ENCODE measurements around the gene AUTS2.

Gene AUTS2

DNA sequence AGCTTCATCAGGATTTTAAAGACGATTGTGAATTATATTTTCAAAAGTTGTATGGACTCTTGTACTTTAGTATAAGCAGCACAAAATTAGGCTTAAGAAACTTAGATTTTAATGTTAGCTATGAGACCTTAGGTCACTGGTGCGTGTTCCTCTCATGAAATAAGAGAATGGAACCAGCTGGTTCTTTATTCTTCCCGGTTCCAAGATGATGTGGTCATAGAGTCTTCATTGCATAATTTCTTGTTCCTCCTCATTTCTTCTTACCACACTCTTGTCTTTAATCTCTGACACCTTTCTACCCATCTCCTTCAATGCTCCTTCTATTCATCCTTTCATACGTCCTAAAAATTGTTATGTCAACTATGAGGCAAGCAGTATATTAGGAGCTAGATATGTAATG lies 437.2 kb downstream of the AUTS2 start:
- TF ChIP-seq, protein P1, sequence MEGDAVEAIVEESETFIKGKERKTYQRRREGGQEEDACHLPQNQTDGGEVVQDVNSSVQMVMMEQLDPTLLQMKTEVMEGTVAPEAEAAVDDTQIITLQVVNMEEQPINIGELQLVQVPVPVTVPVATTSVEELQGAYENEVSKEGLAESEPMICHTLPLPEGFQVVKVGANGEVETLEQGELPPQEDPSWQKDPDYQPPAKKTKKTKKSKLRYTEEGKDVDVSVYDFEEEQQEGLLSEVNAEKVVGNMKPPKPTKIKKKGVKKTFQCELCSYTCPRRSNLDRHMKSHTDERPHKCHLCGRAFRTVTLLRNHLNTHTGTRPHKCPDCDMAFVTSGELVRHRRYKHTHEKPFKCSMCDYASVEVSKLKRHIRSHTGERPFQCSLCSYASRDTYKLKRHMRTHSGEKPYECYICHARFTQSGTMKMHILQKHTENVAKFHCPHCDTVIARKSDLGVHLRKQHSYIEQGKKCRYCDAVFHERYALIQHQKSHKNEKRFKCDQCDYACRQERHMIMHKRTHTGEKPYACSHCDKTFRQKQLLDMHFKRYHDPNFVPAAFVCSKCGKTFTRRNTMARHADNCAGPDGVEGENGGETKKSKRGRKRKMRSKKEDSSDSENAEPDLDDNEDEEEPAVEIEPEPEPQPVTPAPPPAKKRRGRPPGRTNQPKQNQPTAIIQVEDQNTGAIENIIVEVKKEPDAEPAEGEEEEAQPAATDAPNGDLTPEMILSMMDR (IDR thresholded peaks at IDR 0.05; ENCODE audit: low read depth, low read length, missing control alignments) = no peak

DNA sequence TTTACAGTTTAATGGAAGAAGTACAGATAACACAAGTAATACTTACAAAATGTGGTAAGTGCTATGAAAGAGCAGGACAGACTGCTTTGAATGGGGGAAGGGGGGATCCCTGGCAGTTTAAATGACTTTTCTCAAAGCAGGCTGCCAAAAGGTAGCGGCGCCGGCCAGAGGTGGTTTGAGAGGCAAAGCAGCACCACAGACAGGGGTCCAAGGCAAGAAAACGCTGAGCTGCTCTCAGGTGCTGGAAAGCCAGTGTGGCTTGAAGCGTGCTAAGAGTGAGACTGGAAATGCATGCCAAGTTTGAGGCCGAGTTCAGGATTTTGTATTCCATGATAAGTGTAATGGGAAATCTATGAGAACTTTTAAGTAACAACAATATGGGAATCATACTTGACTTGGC lies 437.7 kb downstream of the AUTS2 start:
- DNase-seq (ENCODE audit: low read depth) = no peak
- H3K4me3 ChIP-seq (ENCODE audit: low read depth, low read length) = no peak overlapping the region
- TF ChIP-seq, protein P1 (IDR thresholded peaks at IDR 0.05; ENCODE audit: low read depth, low read length, missing control alignments) = no peak

More for the DNA sequence above, 437.2 kb downstream of the AUTS2 start:
- H3K4me3 ChIP-seq (ENCODE audit: low read depth, low read length) = no peak overlapping the region
- DNase-seq (ENCODE audit: low read depth) = no peak

DNA sequence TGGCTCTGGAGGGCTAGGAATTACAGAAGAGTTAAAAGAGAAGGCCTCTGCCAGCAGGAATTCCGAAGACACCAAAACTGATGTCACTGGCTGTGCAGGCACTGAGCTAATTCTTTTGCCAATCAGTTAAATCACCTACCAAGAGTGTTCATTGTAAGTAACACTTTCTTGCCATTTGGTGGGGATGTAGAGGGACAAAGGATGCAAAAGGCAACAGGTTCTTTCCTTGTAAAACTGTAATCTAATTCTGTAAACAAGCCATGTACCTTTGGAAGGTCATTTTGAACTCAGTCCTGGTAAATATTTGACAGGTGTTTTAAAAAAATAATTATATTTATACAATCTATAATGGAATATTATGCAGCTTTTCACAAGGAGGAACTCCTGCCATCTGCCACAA lies 438.4 kb downstream of the AUTS2 start:
- H3K4me3 ChIP-seq (ENCODE audit: low read depth, low read length) = no peak overlapping the region
- TF ChIP-seq, protein P1 (IDR thresholded peaks at IDR 0.05; ENCODE audit: low read depth, low read length, missing control alignments) = no peak
- DNase-seq (ENCODE audit: low read depth) = no peak

DNA sequence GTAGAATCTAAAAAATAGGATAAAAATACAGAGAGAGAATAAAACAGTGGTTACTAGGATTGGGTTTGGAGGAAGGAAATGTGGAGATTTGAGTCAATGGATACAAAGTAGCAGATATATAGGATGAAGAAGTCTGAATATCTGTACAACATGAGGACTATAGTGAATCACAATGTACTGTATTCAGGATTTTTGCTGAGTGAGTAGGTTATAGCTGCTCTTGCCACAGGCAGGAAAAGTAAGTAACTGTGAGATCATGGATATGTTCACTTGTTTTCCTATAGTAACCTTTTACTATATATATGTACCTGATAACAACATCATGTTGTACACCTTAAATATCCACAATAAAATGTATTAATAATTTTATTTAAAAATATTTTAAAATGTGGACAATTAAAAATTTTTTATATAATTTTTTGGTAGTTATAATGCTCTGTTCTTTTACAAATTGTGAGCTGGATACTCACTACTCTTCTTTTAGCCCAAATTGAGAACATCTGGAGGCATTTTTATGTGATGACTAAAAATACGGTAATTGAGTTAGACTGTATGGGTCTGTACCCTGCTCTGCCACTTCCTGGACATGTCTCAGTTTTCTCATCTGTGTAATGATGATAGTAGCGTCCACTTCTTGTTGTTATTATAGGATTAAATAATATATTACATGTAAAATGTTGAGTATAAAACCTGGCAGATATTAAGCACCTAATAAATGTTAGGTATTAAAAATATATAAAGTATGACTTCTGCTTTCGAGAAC lies 439.1 kb downstream of the AUTS2 start:
- no peak overlapping the region for H3K4me3 ChIP-seq (ENCODE audit: low read depth, low read length)
- TF ChIP-seq, protein P1 (IDR thresholded peaks at IDR 0.05; ENCODE audit: low read depth, low read length, missing control alignments) = no peak
- no peak for DNase-seq (ENCODE audit: low read depth)

DNA sequence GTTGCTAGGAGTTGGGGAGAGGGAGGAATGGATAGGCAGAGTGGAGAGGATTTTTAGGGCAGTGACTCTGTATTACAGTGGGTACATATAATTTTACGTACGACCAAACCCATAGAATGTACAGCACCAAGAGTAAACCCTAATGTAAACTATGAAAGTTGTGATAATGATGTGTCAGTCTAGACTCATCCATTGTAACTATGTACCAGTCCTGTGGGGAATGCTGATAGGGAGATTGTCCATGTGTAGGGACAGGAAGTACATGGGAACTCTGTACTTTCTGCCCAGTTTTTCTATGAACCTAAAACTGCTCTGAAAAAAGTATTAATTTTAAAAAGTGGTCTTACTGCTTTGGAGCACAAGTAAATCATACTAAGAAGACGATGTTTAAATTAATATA lies 441.8 kb downstream of the AUTS2 start:
- TF ChIP-seq, protein P1 (IDR thresholded peaks at IDR 0.05; ENCODE audit: low read depth, low read length, missing control alignments) = no peak
- DNase-seq (ENCODE audit: low read depth) = no peak
- no peak overlapping the region for H3K4me3 ChIP-seq (ENCODE audit: low read depth, low read length)

DNA sequence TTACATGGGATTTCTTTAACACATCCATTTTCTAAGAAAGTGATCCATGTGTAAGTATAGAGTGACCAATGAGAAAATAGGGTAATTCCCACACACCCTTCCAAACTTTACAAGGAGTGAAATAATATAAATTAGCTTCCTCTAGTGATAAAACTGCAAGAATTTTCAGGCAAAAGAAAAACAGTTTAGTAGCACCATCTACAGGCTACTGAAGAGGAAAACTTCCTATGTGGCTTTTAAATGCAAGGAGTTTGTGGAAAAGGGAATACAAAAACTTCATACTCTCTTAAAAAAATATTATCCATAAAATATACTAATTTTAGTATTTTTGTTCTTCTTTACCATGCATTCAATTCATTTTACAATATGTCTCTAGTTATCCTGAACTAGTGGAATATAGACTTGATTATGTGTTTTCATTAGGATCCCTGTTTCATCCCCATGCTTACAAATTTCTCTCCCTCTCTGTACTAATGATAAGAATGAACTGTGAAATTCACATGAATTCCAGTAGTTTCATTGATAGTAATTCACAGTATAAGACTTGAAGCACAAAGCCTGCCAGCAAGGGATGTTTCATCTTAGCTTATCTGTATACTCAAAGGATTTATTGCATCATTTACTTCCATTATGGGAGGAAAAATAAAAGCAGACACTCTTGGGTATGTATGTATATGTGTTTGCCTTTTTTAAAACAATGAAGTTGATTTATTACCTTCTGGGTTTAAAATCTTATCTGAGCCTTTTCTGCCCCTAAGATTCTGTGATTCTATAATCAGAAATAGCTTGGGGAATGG lies 442.9 kb downstream of the AUTS2 start:
- DNase-seq (ENCODE audit: low read depth) = no peak
- TF ChIP-seq, protein P1 (IDR thresholded peaks at IDR 0.05; ENCODE audit: low read depth, low read length, missing control alignments) = no peak
- no peak overlapping the region for H3K4me3 ChIP-seq (ENCODE audit: low read depth, low read length)

Data from GM12864 (cell line).